Liver (tissue), 9 donors: ENCODE measurements around the gene TNKS2. TPM values are rescaled to one million over a fixed set of nuclear protein-coding genes. Genes with fewer than 3 reads are reported as not detected.

ENCODE experiments used
- DNase-seq: peaks from one replicate; pipeline ENCODE4 v3.0.0-alpha.2; 2017; ENCODE audit warnings: low spot score
- H3K27ac ChIP-seq, 2 donors: one replicate each; pipeline ENCODE4 v1.7.0; 2013; ENCODE audit warnings: inconsistent platforms in 2 of 2, low read length in 2 of 2, control low read depth in 1 of 2, low read depth in 1 of 2, mild to moderate bottlenecking in 1 of 2
- H3K27me3 ChIP-seq, 4 donors: one replicate each; pipeline versions ENCODE4 v1.6.1 to v1.7.0; 2013; ENCODE audit warnings: low read length in 3 of 4, inconsistent platforms in 1 of 4, mild to moderate bottlenecking in 1 of 4, moderate library complexity in 1 of 4; ENCODE audit not compliant: control insufficient read depth in 4 of 4, insufficient read depth in 4 of 4
- H3K36me3 ChIP-seq, 4 donors: one replicate each; pipeline versions ENCODE4 v1.6.1 to v1.7.0; 2013; ENCODE audit warnings: low read length in 3 of 4, mild to moderate bottlenecking in 3 of 4, low read depth in 1 of 4, moderate library complexity in 1 of 4; ENCODE audit not compliant: control insufficient read depth in 4 of 4, insufficient read depth in 3 of 4
- H3K4me1 ChIP-seq, 4 donors: one replicate each; pipeline versions ENCODE4 v1.6.1 to v1.7.0; 2013; ENCODE audit warnings: low read length in 3 of 4, mild to moderate bottlenecking in 3 of 4, moderate library complexity in 1 of 4; ENCODE audit not compliant: control insufficient read depth in 4 of 4, insufficient read depth in 4 of 4
- H3K4me3 ChIP-seq, 3 donors: one replicate each; pipeline versions ENCODE4 v1.6.1 to v1.7.0; 2013; ENCODE audit warnings: low read length in 3 of 3, control low read depth in 1 of 3, low read depth in 1 of 3, mild to moderate bottlenecking in 1 of 3
- H3K9ac ChIP-seq, 2 donors: one replicate each; pipeline ENCODE4 v1.7.0; 2013; ENCODE audit warnings: low read length in 2 of 2, mild to moderate bottlenecking in 2 of 2, moderate library complexity in 2 of 2, control low read depth in 1 of 2, low read depth in 1 of 2
- H3K9me3 ChIP-seq, 4 donors: one replicate each; pipeline versions ENCODE4 v1.6.1 to v1.7.0; 2013; ENCODE audit warnings: low read length in 3 of 4; ENCODE audit not compliant: control insufficient read depth in 4 of 4
- CTCF ChIP-seq: fragments of 150-350 bp; IDR thresholded peaks from 2 replicates; pipeline ENCODE4 v1.5.1; 2017; ENCODE audit warnings: improper control_type of control experiment, low read depth, low read length; ENCODE audit not compliant: missing input control
- EGR1 ChIP-seq, 2 donors: IDR thresholded peaks; 2 replicates each; pipeline ENCODE4 v1.6.1; 2016 to 2018; ENCODE audit warnings: antibody characterized with exemption in 2 of 2, low read depth in 2 of 2
- FOXA1 ChIP-seq: IDR thresholded peaks from 2 replicates; pipeline ENCODE4 v1.6.1; 2016; ENCODE audit warnings: antibody characterized with exemption
- FOXA2 ChIP-seq: IDR thresholded peaks from 2 replicates; pipeline ENCODE4 v1.6.1; 2016; ENCODE audit warnings: antibody characterized with exemption
- GABPA ChIP-seq, 2 donors: IDR thresholded peaks in 1 of 2; conservative IDR thresholded peaks in 1 of 2; 2 replicates each; pipeline ENCODE4 v1.6.1; 2016; ENCODE audit warnings: antibody characterized with exemption in 2 of 2, mild to moderate bottlenecking in 1 of 2, moderate library complexity in 1 of 2
- HNF4A ChIP-seq, 2 donors: conservative IDR thresholded peaks; 2 replicates each; pipeline ENCODE4 v1.6.1; 2016; ENCODE audit warnings: antibody characterized with exemption in 2 of 2, mild to moderate bottlenecking in 2 of 2
- HNF4G ChIP-seq: IDR thresholded peaks from 2 replicates; pipeline ENCODE4 v1.6.1; 2016; ENCODE audit warnings: antibody characterized with exemption
- JUND ChIP-seq, 2 donors: IDR thresholded peaks; 2 replicates each; pipeline ENCODE4 v1.6.1; 2016; ENCODE audit warnings: antibody characterized with exemption in 2 of 2
- RAD21 ChIP-seq, 2 donors: IDR thresholded peaks; 2 replicates each; pipeline ENCODE4 v1.6.1; 2016; ENCODE audit warnings: antibody characterized with exemption in 2 of 2, mild to moderate bottlenecking in 2 of 2
- RXRA ChIP-seq, 2 donors: IDR thresholded peaks; 2 replicates each; pipeline ENCODE4 v1.6.1; 2017 to 2018; ENCODE audit warnings: antibody characterized with exemption in 2 of 2, mild to moderate bottlenecking in 1 of 2
- SP1 ChIP-seq: IDR thresholded peaks from 2 replicates; pipeline ENCODE4 v1.6.1; 2018; ENCODE audit warnings: antibody characterized with exemption, mild to moderate bottlenecking
- TAF1 ChIP-seq: conservative IDR thresholded peaks from 2 replicates; pipeline ENCODE4 v1.6.1; 2016; ENCODE audit warnings: antibody characterized with exemption, mild to moderate bottlenecking
- YY1 ChIP-seq: IDR thresholded peaks from 2 replicates; pipeline ENCODE4 v1.6.1; 2016; ENCODE audit warnings: antibody characterized with exemption, mild to moderate bottlenecking
- WGBS: extraction: QIAGEN DNeasy Blood & Tissue Kit; methylation state at CpG from one replicate; pipeline ENCODE4 v1.1.7; 2013; 5-methylcytosine and 5-hydroxymethylcytosine counted together
- polyA plus RNA-seq, 2 donors: library from polyadenylated mRNA; stranded (reverse) in 1 of 2; unstranded in 1 of 2; fragments of 200-250 nt in 1 of 2; fragments of >200 nt in 1 of 2; fragmentation: Nextera tagmentation in 1 of 2; extraction: Ambion mirVana in 1 of 2; gene quantifications; one replicate each; pipeline versions ENCODE4 v1.2.1 to v1.2.3, GENCODE V29; 2013 to 2015
- total RNA-seq, 2 donors: library from RNA; depleted of rRNA; stranded (reverse); fragments of >200 nt; gene quantifications; one replicate each; pipeline ENCODE4 v1.2.3, GENCODE V29; 2014
- TF ChIP-seq, protein P1 (sequence below): IDR thresholded peaks from 2 replicates; pipeline ENCODE4 v1.6.1; 2016; ENCODE audit warnings: antibody characterized with exemption
- TF ChIP-seq, protein P2 (sequence below): IDR thresholded peaks from 2 replicates; pipeline ENCODE4 v1.6.1; 2016; ENCODE audit warnings: antibody characterized with exemption
- TF ChIP-seq, protein P3 (sequence below): IDR thresholded peaks from 2 replicates; pipeline ENCODE4 v1.6.1; 2016; ENCODE audit warnings: antibody characterized with exemption, mild to moderate bottlenecking
- TF ChIP-seq, protein P4 (sequence below): IDR thresholded peaks from 2 replicates; pipeline ENCODE4 v1.6.1; 2016; ENCODE audit warnings: antibody characterized with exemption
- donor health status: healthy.
- donor health status: healthy.
- donor health status: healthy.
- donor health status: healthy.
- donor health status: healthy.

Gene TNKS2
- total and polyA plus RNA-seq, 4 donors: 5.2 to 30.7 (median 18.2) TPM

DNA sequence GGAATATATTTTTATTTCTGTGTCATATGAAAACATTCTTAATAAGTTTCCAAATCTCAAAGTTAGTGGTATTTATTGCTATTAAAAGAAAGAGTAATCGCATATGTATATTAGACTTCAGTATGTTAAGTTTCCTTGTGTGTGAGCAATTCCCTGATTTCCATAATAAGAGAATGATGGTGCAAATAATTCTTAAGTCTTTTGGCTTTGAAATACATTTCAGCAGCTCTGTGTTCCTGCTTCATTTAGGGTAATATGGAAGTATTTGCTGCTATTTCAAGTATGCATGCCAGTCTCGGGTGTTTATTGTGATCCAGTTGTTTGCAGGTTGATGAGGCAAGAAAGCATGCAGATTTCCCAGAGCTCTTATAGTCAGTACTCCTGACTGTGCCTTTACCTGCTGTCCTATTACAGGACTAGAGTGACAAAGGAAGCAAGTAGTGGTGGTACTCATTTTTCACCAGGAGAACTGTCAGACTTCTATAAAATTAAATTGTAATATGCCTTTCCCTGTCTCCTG lies 67.4 kb downstream of the TNKS2 start:
- H3K27ac ChIP-seq: no peak overlapping the region
- 95% methylated on average over 2 of the region's 2 CpGs for WGBS
- no peak for TF ChIP-seq GABPA (IDR thresholded peaks at IDR 0.05 in 1 of 2, conservative IDR thresholded peaks at IDR 0.05 in 1 of 2)
- TF ChIP-seq RXRA (IDR thresholded peaks at IDR 0.05): no peak
- no peak for TF ChIP-seq YY1
- TF ChIP-seq HNF4A (conservative IDR thresholded peaks at IDR 0.05): no peak
- TF ChIP-seq, protein P1, sequence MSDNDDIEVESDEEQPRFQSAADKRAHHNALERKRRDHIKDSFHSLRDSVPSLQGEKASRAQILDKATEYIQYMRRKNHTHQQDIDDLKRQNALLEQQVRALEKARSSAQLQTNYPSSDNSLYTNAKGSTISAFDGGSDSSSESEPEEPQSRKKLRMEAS: no peak
- no peak for TF ChIP-seq SP1
- TF ChIP-seq JUND (IDR thresholded peaks at IDR 0.05): no peak
- no peak for TF ChIP-seq TAF1
- no peak for TF ChIP-seq HNF4G
- TF ChIP-seq, protein P2, sequence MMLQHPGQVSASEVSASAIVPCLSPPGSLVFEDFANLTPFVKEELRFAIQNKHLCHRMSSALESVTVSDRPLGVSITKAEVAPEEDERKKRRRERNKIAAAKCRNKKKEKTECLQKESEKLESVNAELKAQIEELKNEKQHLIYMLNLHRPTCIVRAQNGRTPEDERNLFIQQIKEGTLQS: no peak
- TF ChIP-seq, protein P3, sequence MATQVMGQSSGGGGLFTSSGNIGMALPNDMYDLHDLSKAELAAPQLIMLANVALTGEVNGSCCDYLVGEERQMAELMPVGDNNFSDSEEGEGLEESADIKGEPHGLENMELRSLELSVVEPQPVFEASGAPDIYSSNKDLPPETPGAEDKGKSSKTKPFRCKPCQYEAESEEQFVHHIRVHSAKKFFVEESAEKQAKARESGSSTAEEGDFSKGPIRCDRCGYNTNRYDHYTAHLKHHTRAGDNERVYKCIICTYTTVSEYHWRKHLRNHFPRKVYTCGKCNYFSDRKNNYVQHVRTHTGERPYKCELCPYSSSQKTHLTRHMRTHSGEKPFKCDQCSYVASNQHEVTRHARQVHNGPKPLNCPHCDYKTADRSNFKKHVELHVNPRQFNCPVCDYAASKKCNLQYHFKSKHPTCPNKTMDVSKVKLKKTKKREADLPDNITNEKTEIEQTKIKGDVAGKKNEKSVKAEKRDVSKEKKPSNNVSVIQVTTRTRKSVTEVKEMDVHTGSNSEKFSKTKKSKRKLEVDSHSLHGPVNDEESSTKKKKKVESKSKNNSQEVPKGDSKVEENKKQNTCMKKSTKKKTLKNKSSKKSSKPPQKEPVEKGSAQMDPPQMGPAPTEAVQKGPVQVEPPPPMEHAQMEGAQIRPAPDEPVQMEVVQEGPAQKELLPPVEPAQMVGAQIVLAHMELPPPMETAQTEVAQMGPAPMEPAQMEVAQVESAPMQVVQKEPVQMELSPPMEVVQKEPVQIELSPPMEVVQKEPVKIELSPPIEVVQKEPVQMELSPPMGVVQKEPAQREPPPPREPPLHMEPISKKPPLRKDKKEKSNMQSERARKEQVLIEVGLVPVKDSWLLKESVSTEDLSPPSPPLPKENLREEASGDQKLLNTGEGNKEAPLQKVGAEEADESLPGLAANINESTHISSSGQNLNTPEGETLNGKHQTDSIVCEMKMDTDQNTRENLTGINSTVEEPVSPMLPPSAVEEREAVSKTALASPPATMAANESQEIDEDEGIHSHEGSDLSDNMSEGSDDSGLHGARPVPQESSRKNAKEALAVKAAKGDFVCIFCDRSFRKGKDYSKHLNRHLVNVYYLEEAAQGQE: no peak
- TF ChIP-seq FOXA1: no peak
- TF ChIP-seq EGR1 (IDR thresholded peaks at IDR 0.05; ENCODE audit: low read depth in 2 of 2): no peak
- no peak for TF ChIP-seq FOXA2
- TF ChIP-seq CTCF: no peak
- TF ChIP-seq RAD21 (IDR thresholded peaks at IDR 0.05): no peak
- no peaks in the 10 kb centered on the region for H3K4me1 ChIP-seq
- H3K4me3 ChIP-seq: no peak overlapping the region
- H3K27me3 ChIP-seq: no peaks in the 10 kb centered on the region
- no peak for DNase-seq
- no peaks in the 10 kb centered on the region for H3K9me3 ChIP-seq
- H3K36me3 ChIP-seq: peaks cover 0 to 39% (median 24%) of the 10 kb centered on the region in 4 donors
- no peak overlapping the region for H3K9ac ChIP-seq

- DNase-seq: no peak
- Histone ChIP-seq H3K27ac (no peak overlapping the region), H3K4me1 (no peaks in the 10 kb centered on the region), H3K4me3 (no peak overlapping the region), H3K9me3 (no peaks in the 10 kb centered on the region), H3K36me3 (no peaks in the 10 kb centered on the region), H3K27me3 (no peaks in the 10 kb centered on the region), H3K9ac (no peak overlapping the region)
- 98% methylated on average over 2 of the region's 2 CpGs for WGBS
- TF ChIP-seq FOXA1 (no peak), JUND (IDR thresholded peaks at IDR 0.05) (no peak), FOXA2 (no peak), SP1 (no peak), RAD21 (IDR thresholded peaks at IDR 0.05) (no peak), YY1 (no peak), CTCF (no peak), EGR1 (IDR thresholded peaks at IDR 0.05; ENCODE audit: low read depth in 2 of 2) (no peak), HNF4A (conservative IDR thresholded peaks at IDR 0.05) (no peak), RXRA (IDR thresholded peaks at IDR 0.05) (no peak), GABPA (IDR thresholded peaks at IDR 0.05 in 1 of 2, conservative IDR thresholded peaks at IDR 0.05 in 1 of 2) (no peak), HNF4G (no peak), TAF1 (no peak)
- TF ChIP-seq, protein P1: no peak
- TF ChIP-seq, protein P4, sequence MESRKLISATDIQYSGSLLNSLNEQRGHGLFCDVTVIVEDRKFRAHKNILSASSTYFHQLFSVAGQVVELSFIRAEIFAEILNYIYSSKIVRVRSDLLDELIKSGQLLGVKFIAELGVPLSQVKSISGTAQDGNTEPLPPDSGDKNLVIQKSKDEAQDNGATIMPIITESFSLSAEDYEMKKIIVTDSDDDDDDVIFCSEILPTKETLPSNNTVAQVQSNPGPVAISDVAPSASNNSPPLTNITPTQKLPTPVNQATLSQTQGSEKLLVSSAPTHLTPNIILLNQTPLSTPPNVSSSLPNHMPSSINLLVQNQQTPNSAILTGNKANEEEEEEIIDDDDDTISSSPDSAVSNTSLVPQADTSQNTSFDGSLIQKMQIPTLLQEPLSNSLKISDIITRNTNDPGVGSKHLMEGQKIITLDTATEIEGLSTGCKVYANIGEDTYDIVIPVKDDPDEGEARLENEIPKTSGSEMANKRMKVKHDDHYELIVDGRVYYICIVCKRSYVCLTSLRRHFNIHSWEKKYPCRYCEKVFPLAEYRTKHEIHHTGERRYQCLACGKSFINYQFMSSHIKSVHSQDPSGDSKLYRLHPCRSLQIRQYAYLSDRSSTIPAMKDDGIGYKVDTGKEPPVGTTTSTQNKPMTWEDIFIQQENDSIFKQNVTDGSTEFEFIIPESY: no peak
- TF ChIP-seq, protein P2: no peak
Measured at GRCh38 chr10:91875156-91875555, 76.9 kb downstream of the TNKS2 start.
